Mesenchymal stem cell (in vitro differentiated cells and primary cell): Measurements from ENCODE around the gene P2RY2.
A peak's percentile ranks its signal among the peaks of the same experiment; 100 is the strongest.

Source experiments
- DNase-seq: peaks from one replicate; pipeline ENCODE4 v3.0.0-alpha.2; 2013
- H2AFZ ChIP-seq: one replicate; pipeline ENCODE4 v1.6.1; 2013; ENCODE audit warnings: low read depth, mild to moderate bottlenecking, control low read depth, inconsistent platforms, low read length, moderate library complexity
- H2AK5ac ChIP-seq: 2 replicates; pipeline ENCODE4 v1.6.1; 2013; ENCODE audit warnings: low read length, moderate library complexity, mild to moderate bottlenecking, inconsistent platforms; ENCODE audit not compliant: severe bottlenecking
- H2BK120ac ChIP-seq: one replicate; pipeline ENCODE4 v1.6.1; 2013; ENCODE audit warnings: low read depth, mild to moderate bottlenecking, inconsistent platforms, low read length, moderate library complexity
- H2BK12ac ChIP-seq, 2 experiments: one replicate each; pipeline ENCODE4 v1.6.1; 2013; ENCODE audit warnings: inconsistent platforms in 2 of 2, low read length in 2 of 2, mild to moderate bottlenecking in 2 of 2, moderate library complexity in 2 of 2, control low read depth in 1 of 2
- H2BK15ac ChIP-seq: one replicate; pipeline ENCODE4 v1.6.1; 2013; ENCODE audit warnings: mild to moderate bottlenecking, low read depth, inconsistent platforms; ENCODE audit not compliant: poor library complexity, severe bottlenecking
- H2BK5ac ChIP-seq: 2 replicates; pipeline ENCODE4 v1.6.1; 2013; ENCODE audit warnings: low read depth, mild to moderate bottlenecking, low read length, control low read depth, inconsistent platforms; ENCODE audit not compliant: poor library complexity, severe bottlenecking
- H3K14ac ChIP-seq, 2 experiments: one replicate each; pipeline ENCODE4 v1.6.1; 2013; ENCODE audit warnings: inconsistent platforms in 2 of 2, low read length in 2 of 2, control low read depth in 1 of 2, mild to moderate bottlenecking in 1 of 2, moderate library complexity in 1 of 2
- H3K18ac ChIP-seq, 2 experiments: one replicate each; pipeline ENCODE4 v1.6.1; 2013; ENCODE audit warnings: inconsistent platforms in 2 of 2, low read length in 2 of 2, control low read depth in 1 of 2, low read depth in 1 of 2, mild to moderate bottlenecking in 1 of 2
- H3K23ac ChIP-seq, 2 experiments: one replicate each; pipeline ENCODE4 v1.6.1; 2013; ENCODE audit warnings: inconsistent platforms in 2 of 2, low read length in 2 of 2, mild to moderate bottlenecking in 2 of 2, moderate library complexity in 2 of 2, control low read depth in 1 of 2
- H3K27ac ChIP-seq: 2 replicates; pipeline ENCODE4 v1.5.1; 2013; ENCODE audit warnings: mild to moderate bottlenecking, moderate library complexity, low read length, control low read depth, inconsistent platforms; ENCODE audit not compliant: poor library complexity, severe bottlenecking
- H3K27me3 ChIP-seq, 2 experiments: 2 replicates each; pipeline versions ENCODE4 v1.6.1 to v1.7.0; 2013; ENCODE audit warnings: low read length in 2 of 2, mild to moderate bottlenecking in 2 of 2, moderate library complexity in 2 of 2, control low read depth in 1 of 2, inconsistent platforms in 1 of 2; ENCODE audit not compliant: control insufficient read depth in 1 of 2, insufficient read depth in 1 of 2
- H3K36me3 ChIP-seq, 2 experiments: 2 replicates each; pipeline versions ENCODE4 v1.6.1 to v1.7.0; 2013; ENCODE audit warnings: low read length in 2 of 2, control low read depth in 1 of 2, inconsistent platforms in 1 of 2, low read depth in 1 of 2, mild to moderate bottlenecking in 1 of 2; ENCODE audit not compliant: insufficient read depth in 2 of 2, control insufficient read depth in 1 of 2
- H3K4ac ChIP-seq, 2 experiments: one replicate each; pipeline ENCODE4 v1.6.1; 2013; ENCODE audit warnings: inconsistent platforms in 2 of 2, low read length in 2 of 2, mild to moderate bottlenecking in 2 of 2, moderate library complexity in 2 of 2, control low read depth in 1 of 2, low read depth in 1 of 2
- H3K4me1 ChIP-seq: 2 replicates; pipeline ENCODE4 v1.6.1; 2013; ENCODE audit warnings: low read depth, low read length, control low read depth; ENCODE audit not compliant: control insufficient read depth, insufficient read depth
- H3K4me2 ChIP-seq: 2 replicates; pipeline ENCODE4 v1.6.1; 2013; ENCODE audit warnings: low read length, mild to moderate bottlenecking, inconsistent platforms; ENCODE audit not compliant: poor library complexity, severe bottlenecking
- H3K4me3 ChIP-seq, 2 experiments: 2 replicates each; pipeline versions ENCODE4 v1.5.1 to v1.7.0; 2013; ENCODE audit warnings: low read length in 2 of 2, mild to moderate bottlenecking in 2 of 2, control low read depth in 1 of 2, low read depth in 1 of 2; ENCODE audit not compliant: insufficient read depth in 1 of 2
- H3K79me1 ChIP-seq: replicated peaks from 2 replicates; pipeline ENCODE4 v1.6.1; 2013; ENCODE audit warnings: mild to moderate bottlenecking, control low read depth, low read length, inconsistent platforms; ENCODE audit not compliant: poor library complexity, severe bottlenecking
- H3K9ac ChIP-seq: 2 replicates; pipeline ENCODE4 v1.7.0; 2013; ENCODE audit warnings: mild to moderate bottlenecking, low read length, moderate library complexity
- H3K9me3 ChIP-seq: 2 replicates; pipeline ENCODE4 v1.7.0; 2013; ENCODE audit warnings: mild to moderate bottlenecking, low read length; ENCODE audit not compliant: control insufficient read depth
- H4K8ac ChIP-seq: one replicate; pipeline ENCODE4 v1.6.1; 2013; ENCODE audit warnings: inconsistent platforms, mild to moderate bottlenecking, low read length, moderate library complexity
- H4K91ac ChIP-seq: one replicate; pipeline ENCODE4 v1.6.1; 2013; ENCODE audit warnings: mild to moderate bottlenecking, low read length, inconsistent platforms
- WGBS: methylation state at CpG from one replicate; pipeline ENCODE4 v1.1.7; 2013; ENCODE audit warnings: mixed read lengths; 5-methylcytosine and 5-hydroxymethylcytosine counted together

P2RY2 gene

GRCh38 chr11:73236205-73236765 is 18.2 kb downstream of the P2RY2 start:
- no peak overlapping the region for H2BK15ac ChIP-seq
- no peak overlapping the region for H3K23ac ChIP-seq
- H3K4me2 ChIP-seq = no peak overlapping the region
- H3K27me3 ChIP-seq = no peaks in the 10 kb centered on the region
- H2BK5ac ChIP-seq = no peak overlapping the region
- no peak overlapping the region for H3K18ac ChIP-seq
- H3K4ac ChIP-seq = no peak overlapping the region
- no peak overlapping the region for H3K14ac ChIP-seq
- no peak overlapping the region for H3K27ac ChIP-seq
- no peak overlapping the region for H3K9ac ChIP-seq
- H2BK120ac ChIP-seq = no peak overlapping the region
- H3K79me1 ChIP-seq = no peaks in the 10 kb centered on the region
- DNase-seq = no peak
- H2AK5ac ChIP-seq = no peak overlapping the region
- peaks cover 6% of the 10 kb centered on the region for H3K4me1 ChIP-seq
- H3K9me3 ChIP-seq = no peaks in the 10 kb centered on the region
- no peak overlapping the region for H4K91ac ChIP-seq
- no peak overlapping the region for H2BK12ac ChIP-seq
- H3K36me3 ChIP-seq = peaks cover 0 to 6% of the 10 kb centered on the region in 2 experiments
- no peak overlapping the region for H3K4me3 ChIP-seq
- H2AFZ ChIP-seq = no peak overlapping the region
- H4K8ac ChIP-seq = peak overlapping the region; percentile 78
- WGBS = 92% methylated on average over 4 of the region's 4 CpGs

DNA sequence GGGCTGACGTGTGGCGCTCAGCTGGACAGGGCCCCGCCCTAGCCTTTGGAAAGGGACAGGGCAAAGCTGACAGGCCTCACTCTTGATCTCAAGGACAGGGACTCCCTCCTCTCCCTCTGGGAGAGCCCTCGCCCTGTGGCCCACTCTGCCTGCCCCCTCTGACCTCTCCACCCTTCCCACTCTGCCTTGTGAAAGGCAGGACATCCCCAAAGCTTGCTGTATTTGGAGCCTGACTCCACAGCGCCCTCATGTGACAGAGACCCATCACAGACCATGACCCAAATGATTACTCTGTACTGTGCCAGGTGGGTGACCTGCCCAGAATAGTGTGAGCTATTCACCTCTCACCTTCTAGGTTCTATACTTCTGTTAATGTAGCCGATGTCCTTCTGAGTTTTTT is 18.8 kb downstream of the P2RY2 start:
- Histone ChIP-seq H2AFZ (no peak overlapping the region), H2AK5ac (no peak overlapping the region), H4K8ac (no peak overlapping the region), H3K23ac (no peak overlapping the region), H2BK12ac (no peak overlapping the region), H3K18ac (no peak overlapping the region), H2BK5ac (no peak overlapping the region), H4K91ac (peak overlapping the region; percentile 21), H3K9me3 (no peaks in the 10 kb centered on the region), H3K9ac (no peak overlapping the region), H2BK15ac (no peak overlapping the region), H3K4me2 (no peak overlapping the region), H3K27me3 (no peaks in the 10 kb centered on the region), H2BK120ac (no peak overlapping the region), H3K79me1 (no peaks in the 10 kb centered on the region), H3K4me3 (no peak overlapping the region), H3K36me3 (peaks cover 0 to 6% of the 10 kb centered on the region in 2 experiments), H3K27ac (no peak overlapping the region), H3K4me1 (peaks cover 6% of the 10 kb centered on the region), H3K4ac (no peak overlapping the region), H3K14ac (no peak overlapping the region)
- WGBS = 67% methylated on average over 6 of the region's 6 CpGs
- peak; percentile 53 for DNase-seq

- peak; percentile 79 for DNase-seq
- 68% methylated on average over 10 of the region's 10 CpGs for WGBS
- no peak overlapping the region for H3K18ac ChIP-seq
- peaks cover 0 to 6% of the 10 kb centered on the region in 2 experiments for H3K36me3 ChIP-seq
- no peak overlapping the region for H3K23ac ChIP-seq
- H2AK5ac ChIP-seq = no peak overlapping the region
- H3K4me1 ChIP-seq = peaks cover 11% of the 10 kb centered on the region
- H3K4ac ChIP-seq = no peak overlapping the region
- no peak overlapping the region for H3K27ac ChIP-seq
- no peaks in the 10 kb centered on the region for H3K27me3 ChIP-seq
- H3K14ac ChIP-seq = peak overlapping the region in 1 of 2 experiments; percentile 8
- no peak overlapping the region for H2BK5ac ChIP-seq
- no peak overlapping the region for H3K9ac ChIP-seq
- H3K9me3 ChIP-seq = no peaks in the 10 kb centered on the region
- no peak overlapping the region for H4K8ac ChIP-seq
- H3K4me3 ChIP-seq = no peak overlapping the region
- H3K79me1 ChIP-seq = no peaks in the 10 kb centered on the region
- no peak overlapping the region for H2BK12ac ChIP-seq
- no peak overlapping the region for H2BK120ac ChIP-seq
- peak overlapping the region; percentile 46 for H4K91ac ChIP-seq
- no peak overlapping the region for H3K4me2 ChIP-seq
- H2BK15ac ChIP-seq = no peak overlapping the region
- H2AFZ ChIP-seq = no peak overlapping the region
Measured at GRCh38 chr11:73237471-73238290, 19.6 kb downstream of the P2RY2 start.

DNA sequence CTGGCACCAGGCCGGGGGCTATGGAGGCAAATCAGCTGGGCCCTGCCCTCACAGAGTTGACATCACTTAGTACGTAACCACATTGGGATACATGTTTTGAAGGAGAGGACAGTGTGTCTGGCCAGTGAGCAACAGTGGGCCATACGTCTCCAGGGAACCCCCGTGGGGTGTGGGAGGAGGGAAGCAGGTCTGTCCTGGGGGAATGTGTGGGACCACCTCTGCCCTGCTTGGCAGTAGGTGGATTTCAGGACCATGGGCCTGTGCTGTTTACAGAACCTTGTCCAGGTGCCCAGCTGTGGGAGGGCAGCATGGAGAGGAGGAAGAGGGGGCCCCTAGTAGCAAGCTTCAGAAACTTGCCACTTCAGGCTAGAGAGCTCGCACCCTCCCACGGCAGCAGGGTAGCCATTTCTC is 21.0 kb downstream of the P2RY2 start:
- no peak overlapping the region for H3K27ac ChIP-seq
- H3K79me1 ChIP-seq = no peaks in the 10 kb centered on the region
- H3K27me3 ChIP-seq = no peaks in the 10 kb centered on the region
- H2AFZ ChIP-seq = no peak overlapping the region
- peaks cover 0 to 6% of the 10 kb centered on the region in 2 experiments for H3K36me3 ChIP-seq
- H2BK120ac ChIP-seq = no peak overlapping the region
- peaks cover 14% of the 10 kb centered on the region for H3K4me1 ChIP-seq
- peak overlapping the region in 1 of 2 experiments; percentile 38 for H3K14ac ChIP-seq
- DNase-seq = no peak
- no peak overlapping the region for H2AK5ac ChIP-seq
- no peak overlapping the region for H3K4ac ChIP-seq
- no peak overlapping the region for H4K8ac ChIP-seq
- no peak overlapping the region for H3K4me3 ChIP-seq
- WGBS = 93% methylated on average over 4 of the region's 6 CpGs
- no peak overlapping the region for H3K18ac ChIP-seq
- H2BK15ac ChIP-seq = peak overlapping the region; percentile 23
- no peak overlapping the region for H3K4me2 ChIP-seq
- no peak overlapping the region for H3K23ac ChIP-seq
- no peak overlapping the region for H3K9ac ChIP-seq
- H3K9me3 ChIP-seq = no peaks in the 10 kb centered on the region
- H2BK12ac ChIP-seq = no peak overlapping the region
- no peak overlapping the region for H2BK5ac ChIP-seq
- H4K91ac ChIP-seq = peak overlapping the region; percentile 21
